Measurements from ENCODE around the gene MRPL10.
"Not testable (repeated sequence)": the region's sequence is repeated elsewhere in the genome, so short reads cannot be mapped to it uniquely, and the experiment has no call there.

Gene MRPL10

GRCh38 chr17:47789611-47790561 lies 41.5 kb downstream of the MRPL10 start:
- DNase-seq, result peak; percentile 21

- no peak for DNase-seq
Measured at GRCh38 chr17:47785538-47786123, 45.7 kb downstream of the MRPL10 start.

GRCh38 chr17:47781397-47781796 lies 49.9 kb downstream of the MRPL10 start:
- no peak for DNase-seq

GRCh38 chr17:47778184-47778635 lies 53.1 kb downstream of the MRPL10 start:
- DNase-seq, result no peak

GRCh38 chr17:47776330-47777197 lies 54.8 kb downstream of the MRPL10 start:
- no peak for DNase-seq

- DNase-seq, result no peak
Measured at GRCh38 chr17:47774987-47775580, 56.3 kb downstream of the MRPL10 start.

- DNase-seq, result no peak
Measured at GRCh38 chr17:47774331-47774730, 57.0 kb downstream of the MRPL10 start.

GRCh38 chr17:47773649-47774048 lies 57.7 kb downstream of the MRPL10 start:
- DNase-seq, result not testable (repeated sequence)

Data from activated CD4-positive, alpha-beta T cell treated with anti-CD3 and anti-CD28 coated beads for 1 hour (primary cell).